Measurements from ENCODE around the gene SLC41A3. TPM values are rescaled to one million over a fixed set of nuclear protein-coding genes. Genes with fewer than 3 reads are reported as not detected.

The SLC41A3 gene
- total and polyA plus RNA-seq, 2 of the 8 experiments (the other 6 are each of a cell fraction or from before 2014, with no cell fraction given), result 30.2 to 56.4 TPM

GRCh38 chr3:126080970-126081369, 3.0 kb downstream of the SLC41A3 start:
- no peaks in the 10 kb centered on the region for H4K20me1 ChIP-seq (replicated peaks in 1 of 2; ENCODE audit: control insufficient read depth in 1 of 2, insufficient read depth in 2 of 2, low read length in 2 of 2)
- no peak overlapping the region for H2BK12ac ChIP-seq (ENCODE audit: low read depth, low read length)
- H3K23ac ChIP-seq (ENCODE audit: insufficient read length), result no peak overlapping the region
- no peak overlapping the region for H2AFZ ChIP-seq (ENCODE audit: low read length)
- ChIA-PET CTCF (ENCODE audit: partially characterized antibody) (interaction anchor here (0.6 to 1.8 kb wide), 9 partner anchors 12 to 816 kb away, joined by 3 to 5 read pairs (median 3); no protein-coding TSS in a partner anchor), POLR2A (ENCODE audit: partially characterized antibody) (no interaction called here)
- no peak overlapping the region for H4K8ac ChIP-seq (ENCODE audit: extremely low read depth, insufficient read depth, low read length)
- no peaks in the 10 kb centered on the region for H3K4me1 ChIP-seq (replicated peaks in 1 of 4; ENCODE audit: control insufficient read depth in 3 of 4, insufficient read depth in 4 of 4, low read length in 3 of 4)
- H3K79me2 ChIP-seq (ENCODE audit: control insufficient read depth in 1 of 2, insufficient read depth in 2 of 2, low read length in 2 of 2), result no peaks in the 10 kb centered on the region
- no peak overlapping the region for H2BK20ac ChIP-seq (ENCODE audit: low read length)
- H3K9me3 ChIP-seq (ENCODE audit: insufficient read depth in 2 of 2, low read depth in 1 of 2, low read length in 1 of 2), result peaks cover 0 to 5% of the 10 kb centered on the region in 2 experiments; a peak in 1 of 4 replicates
- H4K91ac ChIP-seq (replicated peaks; ENCODE audit: insufficient read length, low read length), result no peak overlapping the region
- no peak overlapping the region for H3K9ac ChIP-seq (replicated peaks in 1 of 4; ENCODE audit: extremely low read depth in 1 of 4, low read depth in 3 of 4, low read length in 3 of 4)
- H2BK5ac ChIP-seq (ENCODE audit: low read depth, low read length), result no peak overlapping the region
- H2BK15ac ChIP-seq (ENCODE audit: low read length), result no peak overlapping the region
- no peaks in the 10 kb centered on the region; a peak in 1 of 7 replicates for H3K27me3 ChIP-seq (replicated peaks in 1 of 4; ENCODE audit: control insufficient read depth in 3 of 4, extremely low read depth in 1 of 4, insufficient read depth in 3 of 4, low read length in 3 of 4)
- H3K79me1 ChIP-seq (ENCODE audit: low read depth, low read length), result no peaks in the 10 kb centered on the region
- H4K5ac ChIP-seq (ENCODE audit: insufficient read length, low read depth, low read length), result no peak overlapping the region
- H3K18ac ChIP-seq (ENCODE audit: extremely low read depth, low read length), result no peak overlapping the region
- no peak overlapping the region for H3K4me2 ChIP-seq (ENCODE audit: insufficient read depth in 1 of 2, low read depth in 2 of 2, low read length in 2 of 2)
- TF ChIP-seq CHD1 (IDR thresholded peaks at IDR 0.05; ENCODE audit: low read depth, low read length) (no peak), RXRA (IDR thresholded peaks at IDR 0.05; ENCODE audit: insufficient read depth, low read depth, low read length) (no peak), SRF (IDR thresholded peaks at IDR 0.05; ENCODE audit: low read depth, low read length) (no peak), PHF8 (conservative IDR thresholded peaks at IDR 0.05; ENCODE audit: low read depth, low read length) (no peak), SUZ12 (IDR thresholded peaks at IDR 0.05; ENCODE audit: low read length) (no peak), HDAC2 (IDR thresholded peaks at IDR 0.05; ENCODE audit: borderline replicate concordance in 1 of 2, low read depth in 2 of 2, low read length in 2 of 2) (no peak), RFX5 (IDR thresholded peaks at IDR 0.05; ENCODE audit: borderline replicate concordance, low read depth, low read length) (no peak), TAF1 (IDR thresholded peaks at IDR 0.05; ENCODE audit: low read depth, low read length) (no peak), CTCF (IDR thresholded peaks at IDR 0.05; ENCODE audit: control extremely low read depth in 1 of 3, insufficient read depth in 1 of 3, low read depth in 1 of 3, low read length in 3 of 3) (no peak), MAX (IDR thresholded peaks at IDR 0.05) (no peak), EZH2 (IDR thresholded peaks at IDR 0.05; ENCODE audit: low read depth, low read length, severe bottlenecking) (no peak)
- WGBS, 2 experiments (ENCODE audit: extremely low coverage in 1 of 2, insufficient coverage in 1 of 2, insufficient read length in 1 of 2, insufficient replicate concordance in 2 of 2, low coverage in 1 of 2, low lambda C conversion rate in 2 of 2, missing lambda C conversion rate in 1 of 2), result 80% methylated on average over 5 of the region's 5 CpGs; no CpG with 5 or more reads in 1 of the 2 experiments
- H3K4ac ChIP-seq (replicated peaks; ENCODE audit: insufficient read length, low read depth, low read length), result no peak overlapping the region
- H3K27ac ChIP-seq (ENCODE audit: low read depth, low read length), result no peak overlapping the region
- H3K23me2 ChIP-seq (ENCODE audit: low read depth, low read length), result peaks cover 4% of the 10 kb centered on the region; the same call in 1 of the 2 replicates
- FAIRE-seq (no peak), DNase-seq (ENCODE audit: low read depth in 1 of 2, low spot score in 2 of 2) (no peak)
- no peak overlapping the region for H2BK120ac ChIP-seq (replicated peaks; ENCODE audit: low read depth, low read length)
- no peak overlapping the region for H3K4me3 ChIP-seq (ENCODE audit: extremely low read depth in 1 of 4, insufficient read depth in 2 of 4, low read depth in 3 of 4, low read length in 4 of 4)
- no peaks in the 10 kb centered on the region for H3K36me3 ChIP-seq (ENCODE audit: control insufficient read depth in 2 of 4, insufficient read depth in 4 of 4, low read length in 3 of 4)
- H3K56ac ChIP-seq (replicated peaks; ENCODE audit: insufficient read length, low read depth, low read length), result no peak overlapping the region
- H3K14ac ChIP-seq (ENCODE audit: insufficient read length), result no peak overlapping the region
- no peak overlapping the region for H2AK5ac ChIP-seq (ENCODE audit: low read depth, low read length)
